Thyroid gland (tissue), 4 donors: ENCODE results near the gene PREX1.

Source experiments
- CTCF ChIP-seq, 6 experiments: fragments of 200-600 bp in 3 of 6; fragments of 450-650 bp in 3 of 6; sonication (generic) in 3 of 6; IDR thresholded peaks; one replicate each; pipeline ENCODE4 v1.5.1; 2016 to 2019; ENCODE audit warnings: antibody characterized with exemption in 6 of 6, mild to moderate bottlenecking in 2 of 6, inconsistent platforms in 1 of 6, moderate library complexity in 1 of 6
- POLR2A ChIP-seq, 2 donors: fragments of 450-650 bp; IDR thresholded peaks; one replicate each; pipeline ENCODE4 v1.6.1; 2017; ENCODE audit warnings: antibody characterized with exemption in 2 of 2, mild to moderate bottlenecking in 2 of 2, moderate library complexity in 1 of 2

- no peak for TF ChIP-seq CTCF (IDR thresholded peaks at IDR 0.05)
- TF ChIP-seq POLR2A (IDR thresholded peaks at IDR 0.05): no peak
Measured at GRCh38 chr20:48586730-48587129, 241.1 kb downstream of the PREX1 start.
